ENCODE measurements around the gene SOCS6. TPM values are rescaled to one million over a fixed set of nuclear protein-coding genes. Genes with fewer than 3 reads are reported as not detected.

Gene SOCS6
- total RNA-seq, 1 experiment from 2014 or later, result 17.0 TPM

GRCh38 chr18:70289351-70290312, 787 bp downstream of the SOCS6 start:
- peak; percentile 27 for DNase-seq (ENCODE audit: low read depth)

DNA sequence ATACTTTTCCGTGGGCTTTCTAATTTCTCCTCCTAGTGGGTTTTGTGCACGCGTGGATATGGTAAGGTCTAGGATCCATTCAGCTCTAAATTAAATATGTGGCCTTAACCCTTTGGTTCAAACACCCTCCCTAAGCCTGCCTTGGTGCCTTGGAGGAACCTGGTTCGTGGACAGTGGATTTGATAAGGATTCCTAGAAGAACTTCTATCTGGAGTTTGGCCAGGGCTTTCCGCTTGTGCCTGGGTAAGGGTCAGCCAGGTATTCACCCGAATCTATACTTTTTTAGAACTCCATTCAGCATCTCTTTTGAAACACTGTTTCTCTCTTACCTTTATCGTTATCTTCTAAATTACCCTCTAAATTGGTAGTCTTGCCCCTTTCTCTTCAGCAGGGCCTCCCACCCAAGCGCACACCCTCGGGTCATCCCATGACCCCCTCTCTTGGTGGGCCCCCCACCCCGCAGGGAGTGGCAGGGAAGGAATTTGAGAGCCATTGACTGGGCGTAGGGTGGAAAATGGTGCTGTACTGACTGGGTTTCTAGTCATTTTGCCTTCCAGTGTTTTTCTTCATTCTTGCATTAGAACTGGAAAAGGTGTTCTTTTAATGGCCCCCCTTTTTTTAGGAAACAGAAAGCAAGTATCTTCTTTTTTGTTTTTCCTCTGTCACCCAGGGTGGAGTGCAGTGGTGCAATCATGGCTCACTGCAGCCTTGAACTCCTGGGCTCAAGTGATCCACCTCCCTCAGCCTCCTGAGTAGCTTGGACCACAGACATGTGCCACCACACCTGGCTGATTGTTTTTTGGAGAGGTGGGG, 1.8 kb downstream of the SOCS6 start:
- DNase-seq (ENCODE audit: low read depth), result no peak

GRCh38 chr18:70291295-70291574, 2.4 kb downstream of the SOCS6 start:
- DNase-seq (ENCODE audit: low read depth), result no peak

GRCh38 chr18:70292628-70293027, 3.8 kb downstream of the SOCS6 start:
- DNase-seq (ENCODE audit: low read depth), result no peak

DNA sequence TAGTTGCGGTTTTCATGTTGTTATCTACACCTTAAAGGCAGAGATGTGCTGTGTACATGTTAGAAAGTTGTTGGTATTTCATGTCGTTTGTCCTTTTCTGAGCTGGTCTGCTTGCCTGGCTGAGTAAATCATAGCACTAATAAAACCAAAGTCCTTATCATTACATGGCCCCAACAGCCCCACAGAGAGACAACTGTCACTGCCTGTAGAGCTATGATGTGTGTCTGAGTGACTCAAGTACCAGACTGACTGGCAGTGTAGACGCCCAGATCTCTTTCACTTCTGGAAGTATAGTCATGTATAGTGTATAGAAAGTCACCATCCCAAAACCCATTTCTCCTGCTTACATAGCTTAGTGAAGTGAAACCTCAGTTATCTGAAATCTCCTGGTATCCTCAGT, 4.3 kb downstream of the SOCS6 start:
- no peak for DNase-seq (ENCODE audit: low read depth)

DNA sequence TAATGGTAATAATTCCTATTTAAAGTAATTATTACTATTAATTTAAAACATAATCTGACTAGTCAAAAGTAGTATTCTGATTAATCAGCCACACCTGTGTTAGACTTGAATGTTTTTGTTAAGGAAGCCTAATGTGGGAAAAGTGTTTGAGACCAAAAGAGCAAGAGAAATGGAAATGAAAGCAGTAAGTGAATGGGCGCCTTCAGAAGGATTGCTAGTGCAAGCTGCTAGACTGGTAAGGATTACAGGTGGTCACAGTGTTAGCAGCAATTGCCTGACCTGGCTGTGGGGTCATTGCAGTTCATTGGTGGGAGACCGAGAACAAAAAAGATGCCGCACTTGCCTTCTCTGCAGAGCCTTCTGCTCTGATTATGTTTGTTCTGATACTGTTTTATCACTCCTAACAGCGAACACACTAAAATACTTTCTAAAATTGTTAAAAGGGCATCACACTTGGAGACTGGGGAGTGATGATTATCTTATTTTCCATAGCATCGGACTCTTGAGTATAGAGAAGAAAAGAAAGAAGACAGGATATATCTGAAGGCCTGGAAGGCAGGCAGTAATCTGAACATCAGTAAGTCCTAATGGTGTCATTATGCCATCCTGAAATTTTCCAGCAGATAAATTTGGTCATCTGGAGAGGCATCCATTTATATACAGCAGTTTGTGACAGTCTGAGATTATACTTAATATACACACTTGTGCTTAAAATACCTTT, 5.8 kb downstream of the SOCS6 start:
- no peak for DNase-seq (ENCODE audit: low read depth)

DNA sequence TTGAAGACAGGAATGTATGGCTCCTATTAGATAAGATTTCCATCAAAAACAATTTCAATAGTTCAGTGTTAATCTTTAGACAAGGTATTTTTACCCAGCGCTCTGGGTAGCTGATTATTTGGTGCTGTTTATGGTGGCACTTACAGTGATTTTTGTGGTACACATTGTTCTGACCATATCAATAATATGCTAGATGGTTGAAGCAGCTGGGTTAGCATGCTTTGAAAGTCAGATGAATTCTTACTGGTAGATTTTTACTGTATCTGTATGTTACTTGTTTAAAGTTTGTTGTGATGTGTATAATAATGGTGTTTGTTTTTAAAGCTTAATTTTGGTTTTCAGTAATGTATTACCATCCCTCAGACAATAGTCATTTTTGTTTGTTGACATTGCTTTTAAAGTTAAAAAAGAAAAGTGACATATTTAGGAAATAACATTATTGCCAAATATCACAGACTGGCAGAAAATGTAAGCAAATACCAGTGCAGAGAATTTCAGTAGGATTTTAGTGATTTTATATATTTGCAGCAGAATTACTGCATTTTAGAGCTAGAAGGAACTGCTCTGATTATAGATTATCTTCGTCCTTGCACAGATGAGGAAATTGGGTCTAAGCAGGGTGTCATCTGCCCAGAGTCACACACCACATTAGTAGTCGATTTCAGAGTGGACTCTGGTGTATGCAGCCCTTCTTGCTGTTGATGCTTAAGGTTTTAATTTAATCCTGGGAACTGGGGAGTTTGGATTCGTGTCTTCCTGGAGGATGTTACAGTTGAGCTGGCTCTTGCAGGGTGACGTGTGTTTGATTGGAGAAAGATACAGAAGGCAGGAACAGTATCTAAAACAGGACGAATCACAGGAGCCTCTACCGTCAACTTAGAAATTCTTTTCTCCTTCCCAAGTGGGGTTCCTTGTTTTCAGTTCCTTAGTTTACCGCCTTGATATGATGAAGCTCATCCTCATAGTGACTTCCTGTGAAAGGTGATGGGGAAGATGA, 6.6 kb downstream of the SOCS6 start:
- no peak for DNase-seq (ENCODE audit: low read depth)

- DNase-seq (ENCODE audit: low read depth), result no peak
Measured at GRCh38 chr18:70296289-70296688, 7.4 kb downstream of the SOCS6 start.

DNA sequence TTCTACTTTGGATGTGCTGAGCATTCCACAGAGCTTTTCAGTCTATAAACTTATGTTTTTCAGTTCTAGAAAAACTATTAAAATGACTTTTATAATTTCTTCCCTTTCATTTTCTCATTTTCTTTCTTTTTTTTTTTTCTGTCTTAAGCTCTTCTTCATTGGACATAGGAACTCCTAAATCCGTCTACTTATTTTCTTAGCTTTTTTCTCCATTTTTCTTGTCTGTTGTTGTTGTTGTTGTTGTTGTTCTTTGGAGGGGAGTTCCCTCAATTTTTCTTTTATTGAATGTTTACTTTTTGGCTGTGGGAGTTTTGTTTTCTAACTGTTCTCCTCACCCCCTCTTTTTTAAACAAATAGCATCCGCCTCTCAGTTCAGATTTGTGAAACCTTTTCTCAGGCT, 7.9 kb downstream of the SOCS6 start:
- no peak for DNase-seq (ENCODE audit: low read depth)

DNA sequence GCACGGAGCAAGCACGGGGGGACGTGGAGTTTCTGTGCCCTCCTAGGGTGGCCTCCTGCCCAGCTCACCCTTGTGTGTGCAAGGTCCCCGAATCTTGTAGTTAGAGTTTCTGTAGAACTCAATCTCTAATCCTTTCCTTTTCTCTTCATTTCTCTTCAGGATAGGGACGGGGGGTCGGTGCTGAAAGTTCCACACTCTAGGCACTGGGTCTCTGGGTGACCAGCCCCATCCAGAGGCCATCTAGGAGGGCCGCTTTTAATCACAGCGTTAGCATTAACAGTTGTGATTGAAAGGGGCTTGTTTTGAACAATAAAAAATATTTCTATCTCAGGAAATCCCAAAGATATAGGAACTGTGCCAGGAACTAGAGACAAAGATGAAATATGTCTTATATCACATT, 10.5 kb downstream of the SOCS6 start:
- DNase-seq (ENCODE audit: low read depth), result no peak

GRCh38 chr18:70301667-70302066, 12.8 kb downstream of the SOCS6 start:
- no peak for DNase-seq (ENCODE audit: low read depth)

- DNase-seq (ENCODE audit: low read depth), result no peak
Measured at GRCh38 chr18:70308555-70309294, 19.9 kb downstream of the SOCS6 start.

DNA sequence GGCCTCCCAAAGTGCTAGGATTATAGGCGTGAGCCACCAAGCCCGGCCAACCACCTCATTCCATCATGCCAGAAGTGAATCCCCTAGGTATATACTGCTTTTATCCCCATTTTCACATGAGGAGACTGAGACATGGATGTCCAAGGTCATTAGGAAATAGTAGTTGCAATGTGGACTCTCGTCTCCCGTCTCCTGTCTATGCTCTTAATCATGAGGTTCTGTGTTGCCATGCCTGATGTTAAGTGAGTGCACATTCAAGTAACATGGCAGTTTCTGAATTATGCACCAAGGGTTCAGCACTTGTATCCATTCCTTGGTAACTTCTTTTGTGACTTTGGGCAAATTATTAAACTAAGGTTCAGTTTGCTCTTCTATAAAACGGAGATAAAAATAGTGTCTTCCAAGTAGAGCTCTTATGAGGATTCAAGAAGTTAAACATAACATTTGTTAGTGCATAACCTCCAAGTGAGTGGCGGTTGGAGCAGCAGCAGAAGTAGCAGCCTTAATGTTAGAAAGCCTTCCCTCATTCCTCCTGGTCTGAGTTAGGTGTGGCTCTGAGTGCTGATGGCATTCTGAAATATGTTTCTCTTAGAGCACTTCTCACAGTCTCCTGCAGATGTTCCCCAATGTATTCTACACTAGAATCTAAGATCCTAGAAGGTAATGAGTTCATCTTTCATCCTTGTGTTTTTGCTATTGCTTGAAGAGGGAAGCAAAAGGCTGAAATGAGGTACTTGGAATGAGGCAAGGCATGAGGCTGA, 21.9 kb downstream of the SOCS6 start:
- DNase-seq (ENCODE audit: low read depth), result no peak

DNA sequence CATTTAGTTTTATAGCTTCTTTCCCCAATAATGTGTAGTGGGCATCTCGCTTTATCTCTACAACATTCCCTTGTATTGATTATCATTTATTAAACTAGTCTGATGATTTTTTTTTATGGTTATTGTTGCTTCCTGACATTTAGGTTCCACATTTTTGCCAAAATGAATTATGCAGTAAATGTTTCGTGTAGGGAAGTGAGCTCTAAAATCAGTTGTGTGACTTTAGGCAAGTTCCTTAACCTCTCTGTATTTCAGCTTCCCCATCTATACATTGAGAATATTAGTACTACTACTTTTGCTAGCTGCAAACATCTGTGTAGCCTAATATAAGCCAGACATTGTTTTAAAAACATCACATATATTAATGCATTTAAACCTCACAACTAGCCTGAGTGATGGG, 22.9 kb downstream of the SOCS6 start:
- DNase-seq (ENCODE audit: low read depth), result no peak

- DNase-seq (ENCODE audit: low read depth), result no peak
Measured at GRCh38 chr18:70313640-70314039, 24.8 kb downstream of the SOCS6 start.

GRCh38 chr18:70314151-70314782, 25.4 kb downstream of the SOCS6 start:
- no peak for DNase-seq (ENCODE audit: low read depth)

- no peak for DNase-seq (ENCODE audit: low read depth)
Measured at GRCh38 chr18:70319187-70319586, 30.3 kb downstream of the SOCS6 start.

GRCh38 chr18:70321616-70322015, 32.8 kb downstream of the SOCS6 start:
- no peak for DNase-seq (ENCODE audit: low read depth)

DNA sequence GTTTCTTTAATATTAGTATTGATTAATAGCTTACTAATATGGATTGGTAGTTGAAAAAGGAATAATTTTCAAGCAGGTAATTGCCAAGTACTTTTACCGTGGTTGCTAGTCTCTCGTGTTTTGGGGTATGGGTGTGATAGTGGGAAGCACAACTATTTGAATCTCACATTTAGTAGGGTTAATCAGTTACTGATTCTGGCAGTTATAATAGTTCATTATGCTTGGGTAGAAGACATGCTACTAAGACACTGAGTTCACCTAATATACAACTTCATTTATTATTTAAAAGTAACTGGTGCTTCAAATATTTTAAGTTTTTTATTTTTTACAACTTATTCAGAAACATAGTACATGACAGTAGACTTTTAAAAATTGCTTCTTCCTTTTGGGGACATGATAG, 33.5 kb downstream of the SOCS6 start:
- no peak for DNase-seq (ENCODE audit: low read depth)
